ENCODE measurements around the gene SREBF2. TPM values are rescaled to one million over a fixed set of nuclear protein-coding genes. Genes with fewer than 3 reads are reported as not detected.

The SREBF2 gene
- 70.2 and 76.8 TPM in 2 replicates for total RNA-seq

DNA sequence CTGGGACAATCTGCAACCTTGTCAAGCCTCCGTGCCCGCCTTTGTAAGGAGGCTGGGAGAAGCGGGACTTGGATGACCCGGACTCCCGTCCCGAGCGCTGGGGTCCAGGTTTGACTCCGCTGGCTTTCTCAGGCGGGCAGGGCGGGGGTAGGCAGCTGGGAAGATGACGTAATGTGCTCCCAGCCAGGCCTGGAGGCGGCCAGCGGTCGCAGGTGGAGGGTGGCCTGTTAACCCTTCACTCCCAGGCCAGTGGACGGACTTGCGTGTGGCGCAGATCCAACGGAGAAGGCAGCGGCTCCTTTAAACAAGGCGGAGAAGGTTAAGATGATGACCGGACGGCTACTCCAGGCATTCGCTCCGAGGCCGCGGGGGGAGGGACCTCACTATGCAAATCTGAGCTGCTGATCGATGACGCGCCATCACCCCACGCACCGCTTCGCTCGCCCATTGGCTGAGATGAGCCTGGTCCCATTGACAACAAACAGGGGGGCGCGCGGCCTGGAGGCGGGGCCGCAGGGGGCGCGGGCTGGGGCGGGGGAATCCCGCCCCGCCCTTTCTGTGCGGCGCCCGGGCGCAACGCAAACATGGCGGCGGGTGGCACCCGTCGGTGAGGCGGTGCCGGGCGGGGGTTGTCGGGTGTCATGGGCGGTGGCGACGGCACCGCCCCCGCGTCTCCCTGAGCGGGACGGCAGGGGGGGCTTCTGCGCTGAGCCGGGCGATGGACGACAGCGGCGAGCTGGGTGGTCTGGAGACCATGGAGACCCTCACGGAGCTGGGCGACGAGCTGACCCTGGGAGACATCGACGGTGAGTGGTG lies at the start of gene SREBF2:
Gene SREBF2, plus strand, starts transcription at position 553 of the 816 bp plus-strand sequence. Its CDS starts 166 bp downstream, at position 719.

GRCh38 chr22:41800348-41801146 lies 32.4 kb upstream of the SREBF2 start, which contains the start of gene CCDC134:
TSS of gene CCDC134 (plus strand) at chr22:41800679. CDS start at chr22:41808891, 8,212 bp downstream.

GRCh38 chr22:41915035-41915785 lies 82.3 kb downstream of the SREBF2 start, which contains the start of gene SHISA8:
TSS of gene SHISA8 (minus strand) at chr22:41915074. CDS start at chr22:41914667, 407 bp downstream.

DNA sequence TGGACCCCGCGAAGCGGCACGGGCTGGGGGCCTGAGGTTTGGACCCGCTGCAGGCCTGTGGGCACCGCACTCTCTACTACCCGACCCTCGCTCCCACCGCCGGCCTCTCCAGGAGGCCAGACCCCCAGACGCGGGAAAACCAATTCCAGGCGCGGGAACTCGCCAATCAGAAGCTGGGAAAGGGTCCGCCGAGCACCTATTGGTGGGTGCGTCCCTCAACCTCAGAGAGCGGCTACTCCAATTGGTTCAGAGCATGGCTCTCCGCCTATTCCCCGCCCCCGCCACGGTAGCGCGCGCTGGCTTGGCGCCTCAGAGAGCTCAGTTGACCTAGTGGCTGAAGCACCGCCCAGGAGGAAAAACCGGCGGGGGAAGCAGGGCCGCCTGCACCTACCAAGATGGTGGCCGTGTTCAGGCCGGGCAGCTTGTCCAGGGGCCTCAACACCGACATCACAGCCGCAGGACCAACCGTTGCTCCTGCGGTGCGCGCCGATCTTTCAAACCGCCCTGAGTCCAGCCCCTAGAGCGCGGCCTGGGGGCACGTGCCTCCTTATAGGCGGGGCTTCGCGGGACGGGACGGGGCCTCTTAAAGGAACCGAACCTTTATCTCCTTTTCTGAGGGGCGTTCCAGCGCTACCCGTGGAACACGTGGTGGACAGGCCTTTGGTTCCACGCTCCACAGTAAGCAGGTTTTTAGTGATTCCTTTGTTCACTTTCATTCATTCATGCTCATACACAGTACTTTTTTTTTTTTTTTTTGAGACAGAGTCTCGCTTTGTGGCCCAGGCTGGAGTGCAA lies 113.9 kb downstream of the SREBF2 start, which contains the start of gene CENPM:
Gene CENPM, minus strand, starts transcription at position 524 of the 795 bp plus-strand sequence. Its CDS starts 76 bp downstream, at position 448.

GRCh38 chr22:41951898-41952474 lies 119.1 kb downstream of the SREBF2 start, which contains the start of gene SMIM45:
TSS of gene SMIM45 (plus strand) at chr22:41952150.

Other genes with a start within 250 kb of the SREBF2 start
- 52.8 and 76.1 TPM in 2 replicates for gene PMM1, start 243.3 kb upstream of the SREBF2 start, total RNA-seq
- 16.4 and 54.1 TPM in 2 replicates for gene DESI1, start 212.1 kb upstream of the SREBF2 start, total RNA-seq
- 170 and 199 TPM in 2 replicates for gene XRCC6, start 211.8 kb upstream of the SREBF2 start, total RNA-seq
- gene SNU13, start 144.2 kb upstream of the SREBF2 start, total RNA-seq: 131 and 138 TPM in 2 replicates
- 6.7 TPM in 1 of 2 replicates, not detected in the other for gene MEI1, start 133.6 kb upstream of the SREBF2 start, total RNA-seq
- gene CCDC134, start 32.4 kb upstream of the SREBF2 start, total RNA-seq: 3.3 and 4.0 TPM in 2 replicates
- gene SHISA8, start 82.0 kb downstream of the SREBF2 start, total RNA-seq: not detected in 2 replicates
- not detected in 2 replicates for gene TNFRSF13C, start 93.7 kb downstream of the SREBF2 start, total RNA-seq
- gene CENPM, start 114.0 kb downstream of the SREBF2 start, total RNA-seq: 1.2 and 2.6 TPM in 2 replicates
- gene SEPTIN3, start 136.3 kb downstream of the SREBF2 start, total RNA-seq: 0.35 TPM in 1 of 2 replicates, not detected in the other
- not detected in 2 replicates for gene WBP2NL, start 165.7 kb downstream of the SREBF2 start, total RNA-seq
- gene NAGA, start 237.7 kb downstream of the SREBF2 start, total RNA-seq: 16.1 and 31.2 TPM in 2 replicates
- gene PHETA2, start 241.1 kb downstream of the SREBF2 start, total RNA-seq: 14.6 and 25.0 TPM in 2 replicates
- gene SMDT1, start 246.6 kb downstream of the SREBF2 start, total RNA-seq: 2.6 and 3.5 TPM in 2 replicates